ENCODE results near the gene ARX. TPM values are rescaled to one million over a fixed set of nuclear protein-coding genes. Genes with fewer than 3 reads are reported as not detected.

Gene ARX
- total and polyA plus RNA-seq, 2 of the 8 experiments (the other 6 are each of a cell fraction or from before 2014, with no cell fraction given), result not detected

- TF ChIP-seq, protein P1, sequence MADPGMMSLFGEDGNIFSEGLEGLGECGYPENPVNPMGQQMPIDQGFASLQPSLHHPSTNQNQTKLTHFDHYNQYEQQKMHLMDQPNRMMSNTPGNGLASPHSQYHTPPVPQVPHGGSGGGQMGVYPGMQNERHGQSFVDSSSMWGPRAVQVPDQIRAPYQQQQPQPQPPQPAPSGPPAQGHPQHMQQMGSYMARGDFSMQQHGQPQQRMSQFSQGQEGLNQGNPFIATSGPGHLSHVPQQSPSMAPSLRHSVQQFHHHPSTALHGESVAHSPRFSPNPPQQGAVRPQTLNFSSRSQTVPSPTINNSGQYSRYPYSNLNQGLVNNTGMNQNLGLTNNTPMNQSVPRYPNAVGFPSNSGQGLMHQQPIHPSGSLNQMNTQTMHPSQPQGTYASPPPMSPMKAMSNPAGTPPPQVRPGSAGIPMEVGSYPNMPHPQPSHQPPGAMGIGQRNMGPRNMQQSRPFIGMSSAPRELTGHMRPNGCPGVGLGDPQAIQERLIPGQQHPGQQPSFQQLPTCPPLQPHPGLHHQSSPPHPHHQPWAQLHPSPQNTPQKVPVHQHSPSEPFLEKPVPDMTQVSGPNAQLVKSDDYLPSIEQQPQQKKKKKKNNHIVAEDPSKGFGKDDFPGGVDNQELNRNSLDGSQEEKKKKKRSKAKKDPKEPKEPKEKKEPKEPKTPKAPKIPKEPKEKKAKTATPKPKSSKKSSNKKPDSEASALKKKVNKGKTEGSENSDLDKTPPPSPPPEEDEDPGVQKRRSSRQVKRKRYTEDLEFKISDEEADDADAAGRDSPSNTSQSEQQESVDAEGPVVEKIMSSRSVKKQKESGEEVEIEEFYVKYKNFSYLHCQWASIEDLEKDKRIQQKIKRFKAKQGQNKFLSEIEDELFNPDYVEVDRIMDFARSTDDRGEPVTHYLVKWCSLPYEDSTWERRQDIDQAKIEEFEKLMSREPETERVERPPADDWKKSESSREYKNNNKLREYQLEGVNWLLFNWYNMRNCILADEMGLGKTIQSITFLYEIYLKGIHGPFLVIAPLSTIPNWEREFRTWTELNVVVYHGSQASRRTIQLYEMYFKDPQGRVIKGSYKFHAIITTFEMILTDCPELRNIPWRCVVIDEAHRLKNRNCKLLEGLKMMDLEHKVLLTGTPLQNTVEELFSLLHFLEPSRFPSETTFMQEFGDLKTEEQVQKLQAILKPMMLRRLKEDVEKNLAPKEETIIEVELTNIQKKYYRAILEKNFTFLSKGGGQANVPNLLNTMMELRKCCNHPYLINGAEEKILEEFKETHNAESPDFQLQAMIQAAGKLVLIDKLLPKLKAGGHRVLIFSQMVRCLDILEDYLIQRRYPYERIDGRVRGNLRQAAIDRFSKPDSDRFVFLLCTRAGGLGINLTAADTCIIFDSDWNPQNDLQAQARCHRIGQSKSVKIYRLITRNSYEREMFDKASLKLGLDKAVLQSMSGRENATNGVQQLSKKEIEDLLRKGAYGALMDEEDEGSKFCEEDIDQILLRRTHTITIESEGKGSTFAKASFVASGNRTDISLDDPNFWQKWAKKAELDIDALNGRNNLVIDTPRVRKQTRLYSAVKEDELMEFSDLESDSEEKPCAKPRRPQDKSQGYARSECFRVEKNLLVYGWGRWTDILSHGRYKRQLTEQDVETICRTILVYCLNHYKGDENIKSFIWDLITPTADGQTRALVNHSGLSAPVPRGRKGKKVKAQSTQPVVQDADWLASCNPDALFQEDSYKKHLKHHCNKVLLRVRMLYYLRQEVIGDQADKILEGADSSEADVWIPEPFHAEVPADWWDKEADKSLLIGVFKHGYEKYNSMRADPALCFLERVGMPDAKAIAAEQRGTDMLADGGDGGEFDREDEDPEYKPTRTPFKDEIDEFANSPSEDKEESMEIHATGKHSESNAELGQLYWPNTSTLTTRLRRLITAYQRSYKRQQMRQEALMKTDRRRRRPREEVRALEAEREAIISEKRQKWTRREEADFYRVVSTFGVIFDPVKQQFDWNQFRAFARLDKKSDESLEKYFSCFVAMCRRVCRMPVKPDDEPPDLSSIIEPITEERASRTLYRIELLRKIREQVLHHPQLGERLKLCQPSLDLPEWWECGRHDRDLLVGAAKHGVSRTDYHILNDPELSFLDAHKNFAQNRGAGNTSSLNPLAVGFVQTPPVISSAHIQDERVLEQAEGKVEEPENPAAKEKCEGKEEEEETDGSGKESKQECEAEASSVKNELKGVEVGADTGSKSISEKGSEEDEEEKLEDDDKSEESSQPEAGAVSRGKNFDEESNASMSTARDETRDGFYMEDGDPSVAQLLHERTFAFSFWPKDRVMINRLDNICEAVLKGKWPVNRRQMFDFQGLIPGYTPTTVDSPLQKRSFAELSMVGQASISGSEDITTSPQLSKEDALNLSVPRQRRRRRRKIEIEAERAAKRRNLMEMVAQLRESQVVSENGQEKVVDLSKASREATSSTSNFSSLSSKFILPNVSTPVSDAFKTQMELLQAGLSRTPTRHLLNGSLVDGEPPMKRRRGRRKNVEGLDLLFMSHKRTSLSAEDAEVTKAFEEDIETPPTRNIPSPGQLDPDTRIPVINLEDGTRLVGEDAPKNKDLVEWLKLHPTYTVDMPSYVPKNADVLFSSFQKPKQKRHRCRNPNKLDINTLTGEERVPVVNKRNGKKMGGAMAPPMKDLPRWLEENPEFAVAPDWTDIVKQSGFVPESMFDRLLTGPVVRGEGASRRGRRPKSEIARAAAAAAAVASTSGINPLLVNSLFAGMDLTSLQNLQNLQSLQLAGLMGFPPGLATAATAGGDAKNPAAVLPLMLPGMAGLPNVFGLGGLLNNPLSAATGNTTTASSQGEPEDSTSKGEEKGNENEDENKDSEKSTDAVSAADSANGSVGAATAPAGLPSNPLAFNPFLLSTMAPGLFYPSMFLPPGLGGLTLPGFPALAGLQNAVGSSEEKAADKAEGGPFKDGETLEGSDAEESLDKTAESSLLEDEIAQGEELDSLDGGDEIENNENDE (IDR thresholded peaks at IDR 0.05; ENCODE audit: insufficient replicate concordance, low read length), result no peak
- TF ChIP-seq EZH2 (IDR thresholded peaks at IDR 0.05; ENCODE audit: low read depth, low read length, severe bottlenecking), result peak; percentile 32
- peak; percentile 30 for TF ChIP-seq KDM4A (IDR thresholded peaks at IDR 0.05; ENCODE audit: low read depth, low read length, severe bottlenecking)
- no peak for TF ChIP-seq TBP (IDR thresholded peaks at IDR 0.05; ENCODE audit: low read depth, low read length)
- no peak for TF ChIP-seq ATF2 (IDR thresholded peaks at IDR 0.05; ENCODE audit: low read length)
Measured at GRCh38 chrX:25012793-25013631, 2.8 kb downstream of the ARX start (continued).
